Measurements from ENCODE around the gene PATJ. TPM values are rescaled to one million over a fixed set of nuclear protein-coding genes. Genes with fewer than 3 reads are reported as not detected.

The PATJ gene
- total and polyA plus RNA-seq, 2 donors (not counting 3 experiments of a cell fraction or from before 2014, with no cell fraction given): 1.1 to 3.0 TPM

DNA sequence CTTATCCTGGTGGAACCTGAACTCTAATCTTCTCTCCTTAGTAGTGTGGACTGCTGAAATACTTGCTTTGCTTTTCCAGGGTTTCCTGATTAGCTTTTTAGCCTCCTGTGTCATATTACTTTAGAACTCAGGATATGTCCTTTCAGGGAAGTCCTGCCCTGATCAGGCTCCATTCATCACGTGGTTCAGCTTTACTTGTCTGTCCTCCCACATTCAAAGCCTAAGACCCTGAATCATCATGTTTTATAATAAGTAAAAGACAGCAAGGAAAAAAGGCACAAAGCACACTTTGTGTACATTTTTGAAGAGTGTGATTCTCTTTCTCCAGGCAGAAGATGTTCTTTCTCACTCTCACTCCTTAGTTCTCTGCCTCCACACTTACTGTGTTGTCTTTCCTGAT lies 70.6 kb downstream of the PATJ start:
- TF ChIP-seq MAX (IDR thresholded peaks at IDR 0.05; ENCODE audit: insufficient read depth, insufficient read length) (no peak), POLR2AphosphoS5 (IDR thresholded peaks at IDR 0.05; ENCODE audit: insufficient read depth, low read depth, low read length) (no peak), JUN (IDR thresholded peaks at IDR 0.05; ENCODE audit: borderline replicate concordance, insufficient read depth, insufficient read length, low read depth) (no peak), EZH2 (IDR thresholded peaks at IDR 0.05; ENCODE audit: borderline replicate concordance, low read depth, low read length, severe bottlenecking) (no peak), MYC (IDR thresholded peaks at IDR 0.05; ENCODE audit: low read depth, low read length) (no peak), GATA2 (IDR thresholded peaks at IDR 0.05; ENCODE audit: insufficient read depth, insufficient read length, low read depth, low read length) (no peak), POLR2A (IDR thresholded peaks at IDR 0.05; ENCODE audit: low read depth, low read length) (no peak), FOS (IDR thresholded peaks at IDR 0.05; ENCODE audit: borderline replicate concordance, insufficient read depth, low read length) (no peak), CTCF (IDR thresholded peaks at IDR 0.05; ENCODE audit: extremely low read depth in 1 of 2, insufficient read depth in 1 of 2, low read depth in 1 of 2, low read length in 2 of 2) (no peak)
- intact Hi-C loops (cut with micrococcal nuclease) (no loop called here), dilution Hi-C loops (cut with MboI; ENCODE audit: extremely low pct_ligation_motif_present, low sequenced_read_pairs) (no loop called here)
- no peaks in the 10 kb centered on the region for H3K79me2 ChIP-seq (ENCODE audit: control insufficient read depth, insufficient read depth, low read length)
- CTCF ChIA-PET: interaction anchor here (1.3 kb wide), 1 partner anchor 12 kb away, joined by 3 read pairs; no protein-coding TSS in a partner anchor
- H3K9me3 ChIP-seq (replicated peaks; ENCODE audit: control insufficient read depth, insufficient read depth, low read length): no peaks in the 10 kb centered on the region
- no peak overlapping the region for H3K27ac ChIP-seq (ENCODE audit: insufficient read depth, low read depth, low read length)
- no TSS peak for BruUV-seq (replicated peaks)
- no peaks in the 10 kb centered on the region for H3K27me3 ChIP-seq (ENCODE audit: control insufficient read depth in 2 of 2, insufficient read depth in 2 of 2, low read length in 2 of 2)
- FAIRE-seq (no peak), DNase-seq (ENCODE audit: low read depth, low spot score) (no peak)
- H3K9me1 ChIP-seq (replicated peaks; ENCODE audit: control insufficient read depth, extremely low read depth, insufficient read depth, low read length): no peaks in the 10 kb centered on the region
- POLR2A ChIA-PET: no interaction called here
- H3K36me3 ChIP-seq (ENCODE audit: control insufficient read depth in 2 of 2, extremely low read depth in 1 of 2, insufficient read depth in 2 of 2, low read length in 2 of 2): no peaks in the 10 kb centered on the region
- H3K4me1 ChIP-seq (ENCODE audit: control insufficient read depth, extremely low read depth, insufficient read depth, low read length): no peaks in the 10 kb centered on the region
- no peak overlapping the region for H3K4me3 ChIP-seq (replicated peaks in 1 of 3; ENCODE audit: insufficient read depth in 1 of 3, low read depth in 1 of 3, low read length in 3 of 3)
- no peak overlapping the region for H3K9ac ChIP-seq (replicated peaks; ENCODE audit: extremely low read depth, insufficient read depth, low read length)
- H2AFZ ChIP-seq (ENCODE audit: low read depth, low read length): no peak overlapping the region
- H4K20me1 ChIP-seq (replicated peaks; ENCODE audit: control insufficient read depth, extremely low read depth, insufficient read depth, low read length): no peaks in the 10 kb centered on the region
- H3K4me2 ChIP-seq (ENCODE audit: insufficient read depth, low read length): no peak overlapping the region

Data from endothelial cell of umbilical vein (primary cell).